Pancreas (tissue), 10 donors: ENCODE results near the gene BTNL8. TPM values are rescaled to one million over a fixed set of nuclear protein-coding genes. Genes with fewer than 3 reads are reported as not detected.
A peak's percentile ranks its signal among the peaks of the same experiment; 100 is the strongest.

ENCODE experiments used
- ATAC-seq, 4 donors: fragments of 200-7000 bp; cut with Tn5 transposase; one replicate each; pipeline versions ENCODE4 v1.8.0 to v1.9.1; 2020; ENCODE audit warnings: mild to moderate bottlenecking in 4 of 4, moderate library complexity in 4 of 4
- DNase-seq, 6 donors: peaks; one replicate each; pipeline ENCODE4 v3.0.0-alpha.2; 2020
- FAIRE-seq: peaks from 2 replicates; lab custom pipeline; 2012; peaks lifted over from hg19 to GRCh38; lab: Jason Lieb, UNC
- H3K27ac ChIP-seq, 4 donors: fragments of 200-600 bp; sonication (generic); 1 replicate in 3 of 4; 2 replicates in 1 of 4; pipeline versions ENCODE4 v1.5.0 to v1.8.0; 2020
- H3K27me3 ChIP-seq, 4 donors: fragments of 200-600 bp; one replicate each; pipeline ENCODE4 v1.8.0; 2021
- H3K36me3 ChIP-seq, 3 donors: fragments of 200-600 bp; sonication (generic) in 1 of 3; one replicate each; pipeline versions ENCODE4 v1.5.0 to v1.8.0; 2020 to 2021
- H3K4me1 ChIP-seq, 3 donors: fragments of 200-600 bp; one replicate each; pipeline ENCODE4 v1.8.0; 2021
- H3K4me3 ChIP-seq, 4 donors: fragments of 200-600 bp; sonication (generic) in 2 of 4; one replicate each; pipeline versions ENCODE4 v1.5.0 to v1.8.0; 2020 to 2021
- H3K9me3 ChIP-seq, 4 donors: fragments of 200-600 bp; one replicate each; pipeline ENCODE4 v1.8.0; 2021
- WGBS, 2 donors: extraction: QIAGEN DNeasy Blood & Tissue Kit; methylation state at CpG; one replicate each; pipeline ENCODE4 v1.1.7; 2013; 5-methylcytosine and 5-hydroxymethylcytosine counted together
- intact Hi-C, 3 donors: fragments of 100-400 bp; cut with DNase I; formaldehyde crosslinking; loops; one replicate each; pipeline versions ENCODE4 v1.11.1 to v1.14.2; 2022
- polyA plus RNA-seq, 2 donors: library from polyadenylated mRNA; stranded (reverse); fragments of 200-250 nt; gene quantifications; one replicate each; pipeline ENCODE4 v1.2.3, GENCODE V29; 2013
- total RNA-seq, 6 donors: library from RNA; stranded (reverse); fragmentation: NEBNext Ultra II Directional in 4 of 6; extraction: Animal tissue kit (Norgen Biotek cat#: 25700) in 4 of 6; gene quantifications; one replicate each; pipeline versions ENCODE4 v1.2.1 to v1.2.4, GENCODE V29; 2021 to 2023
- TF ChIP-seq, protein P1 (sequence below), 4 donors: fragments of 200-600 bp; sonication (generic) in 3 of 4; IDR thresholded peaks; one replicate each; pipeline versions ENCODE4 v1.5.0 to v1.8.0; 2021; ENCODE audit warnings: antibody characterized with exemption in 4 of 4
- donor health status: healthy with polysubstance abuse.
- donor health status: DM: no; HTN: no; CAD: no; lungs with moderate emphysema.
- donor health status: DM: no; HTN: no; CAD: no.
- donor health status: control.
- donor health status: control.
- donor health status: Bipolar disorder and iron deficiency.
- donor health status: DM: yes; HTN: yes; CAD: no.
- donor health status: DM: no; HTN: no; CAD: no.
- donor health status: DM: no; HTN: no; CAD: no.
- donor health status: DM: yes; HTN: yes; CAD: no.

The BTNL8 gene
- total and polyA plus RNA-seq, 8 donors = 0.23 to 1.5 (median 0.45) TPM; not detected in 2

DNA sequence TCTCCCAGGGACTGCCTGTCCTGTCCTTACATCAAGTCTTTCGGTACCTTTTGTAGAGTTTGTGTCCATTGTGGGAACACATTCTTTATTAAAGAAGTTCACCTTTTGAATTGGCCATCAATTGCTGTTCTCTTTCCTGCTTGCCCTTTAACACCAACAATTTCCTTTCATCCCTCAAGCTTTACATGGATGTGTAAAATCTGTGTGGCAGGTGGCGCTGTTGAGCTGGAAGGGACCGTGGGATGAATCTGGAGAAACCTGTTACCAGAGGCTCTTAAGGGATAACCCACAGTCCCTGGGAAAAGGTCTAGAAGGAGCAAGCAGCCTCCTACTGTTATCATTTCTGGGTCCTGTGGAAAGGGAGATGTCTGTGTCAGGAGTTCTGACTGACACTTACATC lies 30.0 kb upstream of the BTNL8 start:
- DNase-seq (peak; percentile 76 to 95 (median 86)), ATAC-seq (peak; percentile 75 to 90 (median 86)), FAIRE-seq (no peak)
- Histone ChIP-seq H3K4me3 (no peak overlapping the region), H3K27me3 (no peaks in the 10 kb centered on the region), H3K4me1 (peaks cover 0 to 14% (median 9%) of the 10 kb centered on the region in 3 donors), H3K9me3 (no peaks in the 10 kb centered on the region), H3K27ac (no peak overlapping the region), H3K36me3 (no peaks in the 10 kb centered on the region)
- 1 to 2% methylated on average over 3 of the region's 3 CpGs for WGBS, 2 donors
- intact Hi-C loops = loop anchor here in 1 of 3 donors (10.0 kb wide), 1 partner anchor 286 kb away; no protein-coding TSS in a partner anchor
- TF ChIP-seq, protein P1, sequence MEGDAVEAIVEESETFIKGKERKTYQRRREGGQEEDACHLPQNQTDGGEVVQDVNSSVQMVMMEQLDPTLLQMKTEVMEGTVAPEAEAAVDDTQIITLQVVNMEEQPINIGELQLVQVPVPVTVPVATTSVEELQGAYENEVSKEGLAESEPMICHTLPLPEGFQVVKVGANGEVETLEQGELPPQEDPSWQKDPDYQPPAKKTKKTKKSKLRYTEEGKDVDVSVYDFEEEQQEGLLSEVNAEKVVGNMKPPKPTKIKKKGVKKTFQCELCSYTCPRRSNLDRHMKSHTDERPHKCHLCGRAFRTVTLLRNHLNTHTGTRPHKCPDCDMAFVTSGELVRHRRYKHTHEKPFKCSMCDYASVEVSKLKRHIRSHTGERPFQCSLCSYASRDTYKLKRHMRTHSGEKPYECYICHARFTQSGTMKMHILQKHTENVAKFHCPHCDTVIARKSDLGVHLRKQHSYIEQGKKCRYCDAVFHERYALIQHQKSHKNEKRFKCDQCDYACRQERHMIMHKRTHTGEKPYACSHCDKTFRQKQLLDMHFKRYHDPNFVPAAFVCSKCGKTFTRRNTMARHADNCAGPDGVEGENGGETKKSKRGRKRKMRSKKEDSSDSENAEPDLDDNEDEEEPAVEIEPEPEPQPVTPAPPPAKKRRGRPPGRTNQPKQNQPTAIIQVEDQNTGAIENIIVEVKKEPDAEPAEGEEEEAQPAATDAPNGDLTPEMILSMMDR (IDR thresholded peaks at IDR 0.05) = peak; percentile 40 to 57 (median 52)

DNA sequence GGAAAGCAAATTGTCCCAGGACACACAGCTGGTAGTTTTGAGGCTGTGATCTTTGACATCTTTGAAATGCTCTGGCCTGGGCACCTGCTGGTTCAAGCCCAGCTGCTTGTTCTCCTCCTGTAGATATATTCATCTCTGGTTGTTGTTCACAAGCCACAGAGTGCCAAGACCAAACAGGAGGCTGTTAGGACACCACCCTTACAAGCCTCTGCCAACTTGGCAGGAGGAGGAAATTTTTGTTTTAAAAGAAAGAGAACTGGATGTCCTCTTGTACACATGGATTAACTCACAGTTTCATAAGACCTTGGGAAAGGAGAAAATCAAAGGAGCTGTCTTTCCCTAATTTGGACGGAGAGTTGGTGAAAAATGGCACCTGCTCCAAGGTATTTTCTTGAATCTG lies 29.4 kb upstream of the BTNL8 start:
- intact Hi-C loops = loop anchor here in 1 of 3 donors (10.0 kb wide), 1 partner anchor 285 kb away; no protein-coding TSS in a partner anchor

DNA sequence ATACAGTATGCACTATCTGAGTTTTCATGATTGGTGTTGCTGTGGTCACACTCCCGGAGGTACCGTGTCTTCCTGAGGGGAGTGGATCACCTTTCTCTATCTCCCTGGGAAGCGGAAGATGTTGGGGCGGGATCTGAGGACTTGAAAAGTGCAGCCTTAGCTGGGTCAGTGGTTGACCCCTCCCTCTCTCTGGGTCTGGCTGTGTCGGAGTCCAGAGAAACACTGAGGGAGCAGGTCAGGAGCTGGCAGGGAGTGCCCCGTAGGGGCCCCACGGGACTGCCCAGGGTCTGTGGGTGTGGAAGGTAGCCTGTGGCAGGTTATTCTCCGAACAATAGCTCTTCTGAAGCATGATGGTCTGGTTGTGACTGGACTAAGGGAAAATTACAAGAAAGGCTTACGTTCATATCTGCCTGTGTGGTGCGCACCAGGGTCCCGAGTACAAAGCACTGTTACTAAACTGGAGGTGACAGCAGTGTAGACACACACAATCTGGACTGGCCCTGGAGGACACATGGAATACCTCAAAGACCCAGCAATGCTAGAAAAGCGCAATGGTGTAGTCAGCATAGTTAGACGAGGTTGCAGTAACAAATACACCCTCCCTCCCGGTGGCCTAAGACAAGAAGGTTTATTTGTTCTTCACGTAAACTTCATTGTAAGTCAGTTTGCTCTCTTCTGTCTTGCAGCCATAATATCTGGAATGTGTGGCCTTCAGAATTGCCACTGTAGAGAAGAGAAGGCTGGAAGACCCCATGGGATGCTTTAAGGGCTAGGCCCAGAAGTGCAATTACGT lies 28.5 kb upstream of the BTNL8 start:
- ATAC-seq (no peak), FAIRE-seq (no peak), DNase-seq (no peak)
- 73 to 82% methylated on average over 16 of the region's 16 CpGs for WGBS, 2 donors
- no peak overlapping the region for H3K4me3 ChIP-seq
- intact Hi-C loops = no loop called here
- H3K27ac ChIP-seq = no peak overlapping the region
- peaks cover 6 to 21% (median 15%) of the 10 kb centered on the region in 3 donors for H3K4me1 ChIP-seq
- H3K36me3 ChIP-seq = no peaks in the 10 kb centered on the region
- H3K27me3 ChIP-seq = no peaks in the 10 kb centered on the region
- H3K9me3 ChIP-seq = no peaks in the 10 kb centered on the region
- TF ChIP-seq, protein P1 (IDR thresholded peaks at IDR 0.05) = no peak

More for the DNA sequence above, 29.4 kb upstream of the BTNL8 start:
- FAIRE-seq (no peak), ATAC-seq (peak; percentile 16 to 81 (median 36)), DNase-seq (peak in 1 of 6 donors; percentile 45)
- H3K4me1 ChIP-seq = peaks cover 5 to 20% (median 13%) of the 10 kb centered on the region in 3 donors
- H3K9me3 ChIP-seq = no peaks in the 10 kb centered on the region
- TF ChIP-seq, protein P1 (IDR thresholded peaks at IDR 0.05) = no peak
- H3K27me3 ChIP-seq = no peaks in the 10 kb centered on the region
- no peak overlapping the region for H3K4me3 ChIP-seq
- no peaks in the 10 kb centered on the region for H3K36me3 ChIP-seq
- 19 to 20% methylated on average over 1 of the region's 1 CpG for WGBS, 2 donors
- H3K27ac ChIP-seq = peak overlapping the region in 1 of 4 donors; percentile 17

DNA sequence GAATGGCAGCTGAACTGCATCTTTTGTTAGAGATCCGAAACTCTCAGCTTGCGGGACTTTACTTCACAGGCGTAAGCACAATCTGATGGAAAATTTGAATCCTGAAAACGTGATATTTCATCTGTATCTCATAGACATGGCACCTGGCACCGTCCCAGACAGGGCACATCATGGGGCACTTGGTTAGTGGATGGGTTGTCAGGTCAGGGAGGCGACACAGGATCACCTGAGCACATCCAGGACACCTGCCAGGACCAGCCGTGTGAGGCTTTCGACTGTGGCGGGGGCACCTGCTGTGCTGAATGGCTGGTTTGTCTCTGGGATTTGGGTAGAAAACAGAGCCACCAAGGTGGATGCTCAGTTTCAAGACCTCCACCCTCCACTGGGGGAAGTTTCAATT lies 26.5 kb upstream of the BTNL8 start:
- DNase-seq (no peak), FAIRE-seq (no peak), ATAC-seq (no peak)
- no peak overlapping the region for H3K4me3 ChIP-seq
- intact Hi-C loops = no loop called here
- H3K9me3 ChIP-seq = no peaks in the 10 kb centered on the region
- H3K27ac ChIP-seq = no peak overlapping the region
- TF ChIP-seq, protein P1 (IDR thresholded peaks at IDR 0.05) = no peak
- peaks cover 6 to 8% (median 7%) of the 10 kb centered on the region in 3 donors for H3K4me1 ChIP-seq
- no peaks in the 10 kb centered on the region for H3K36me3 ChIP-seq
- 87 to 89% methylated on average over 9 of the region's 9 CpGs for WGBS, 2 donors
- no peaks in the 10 kb centered on the region for H3K27me3 ChIP-seq
